ENCODE results near the gene HACL1. TPM values are rescaled to one million over a fixed set of nuclear protein-coding genes. Genes with fewer than 3 reads are reported as not detected.
"Not testable (repeated sequence)": the region's sequence is repeated elsewhere in the genome, so short reads cannot be mapped to it uniquely, and the experiment has no call there.

Gene HACL1
- total RNA-seq, 2 donors from 2014 or later, result 24.4 to 28.0 TPM

- no peak for ATAC-seq
- Mint-ChIP-seq H3K27me3 (no peaks in the 10 kb centered on the region), H3K4me3 (no peak overlapping the region), H3K36me3 (peaks cover 17% of the 10 kb centered on the region), H3K9me3 (peaks cover 7% of the 10 kb centered on the region), H3K27ac (no peak overlapping the region), H3K4me1 (ENCODE audit: low read depth in 2 of 2) (peaks cover 3 to 4% of the 10 kb centered on the region in 2 donors)
- DNase-seq (ENCODE audit: low spot score), result no peak
These were observed 14.7 kb upstream of the HACL1 start for GRCh38 chr3:15616053-15616452.

- Mint-ChIP-seq H3K4me3 (no peak overlapping the region), H3K4me1 (ENCODE audit: low read depth in 2 of 2) (peaks cover 3 to 4% of the 10 kb centered on the region in 2 donors), H3K27me3 (no peaks in the 10 kb centered on the region), H3K9me3 (peaks cover 5% of the 10 kb centered on the region), H3K27ac (no peak overlapping the region), H3K36me3 (peaks cover 10% of the 10 kb centered on the region)
- DNase-seq (ENCODE audit: low spot score), result no peak
- no peak for ATAC-seq
These were observed 13.6 kb upstream of the HACL1 start for GRCh38 chr3:15614958-15615357.

DNA sequence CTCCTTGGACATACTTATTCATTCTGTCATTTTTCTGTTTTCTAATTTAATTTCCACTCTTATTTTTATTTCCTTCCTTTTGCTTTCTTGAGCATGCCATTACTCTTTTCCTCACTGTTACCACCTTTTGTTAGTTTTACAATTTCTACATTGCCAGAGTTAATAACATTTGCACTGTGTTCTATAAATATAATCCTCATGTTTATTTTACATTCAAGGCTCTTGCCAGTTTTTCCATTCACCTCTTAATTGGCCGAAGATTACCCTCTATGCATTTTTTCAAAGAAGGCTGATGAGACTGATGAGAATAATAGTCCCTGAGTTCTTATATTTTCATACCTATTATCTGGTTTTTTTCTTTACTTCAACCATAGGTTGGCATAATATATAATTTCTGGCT lies 10.6 kb upstream of the HACL1 start:
- Mint-ChIP-seq H3K4me3 (no peak overlapping the region), H3K9me3 (no peaks in the 10 kb centered on the region), H3K27me3 (no peaks in the 10 kb centered on the region), H3K4me1 (ENCODE audit: low read depth in 2 of 2) (peaks cover 3 to 4% of the 10 kb centered on the region in 2 donors), H3K27ac (no peak overlapping the region), H3K36me3 (no peaks in the 10 kb centered on the region)
- DNase-seq (ENCODE audit: low spot score), result no peak
- no peak for ATAC-seq

DNA sequence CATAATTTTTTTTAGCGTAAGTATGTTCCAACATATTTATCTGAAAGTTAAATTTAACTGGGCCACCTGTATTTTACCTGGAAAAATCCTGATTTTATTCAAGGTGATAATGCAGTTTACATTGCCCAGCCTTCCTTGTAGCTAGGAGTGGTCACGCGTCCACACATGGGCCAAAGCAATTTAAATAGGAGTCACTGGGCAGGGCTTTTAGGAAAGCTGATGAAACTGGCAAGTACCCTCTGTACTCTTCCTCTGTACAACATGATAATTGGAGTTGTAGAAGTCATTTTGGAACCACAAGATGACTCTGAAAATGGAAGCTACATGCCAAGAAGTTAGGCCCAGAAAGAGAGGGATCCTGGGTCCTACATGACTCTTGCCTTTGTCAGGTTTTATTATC lies 9.6 kb upstream of the HACL1 start:
- H3K9me3 Mint-ChIP-seq, result no peaks in the 10 kb centered on the region
- no peak overlapping the region for H3K27ac Mint-ChIP-seq
- ATAC-seq (no peak), DNase-seq (ENCODE audit: low spot score) (no peak)
- H3K27me3 Mint-ChIP-seq, result no peaks in the 10 kb centered on the region
- H3K4me1 Mint-ChIP-seq (ENCODE audit: low read depth in 2 of 2), result peaks cover 4% of the 10 kb centered on the region in 2 donors
- no peaks in the 10 kb centered on the region for H3K36me3 Mint-ChIP-seq
- no peak overlapping the region for H3K4me3 Mint-ChIP-seq

- Mint-ChIP-seq H3K36me3 (no peaks in the 10 kb centered on the region), H3K27me3 (no peaks in the 10 kb centered on the region), H3K4me3 (no peak overlapping the region), H3K27ac (no peak overlapping the region), H3K4me1 (ENCODE audit: low read depth in 2 of 2) (peaks cover 4 to 6% of the 10 kb centered on the region in 2 donors), H3K9me3 (no peaks in the 10 kb centered on the region)
- no peak for DNase-seq (ENCODE audit: low spot score)
- ATAC-seq, result no peak
These were observed 8.9 kb upstream of the HACL1 start for GRCh38 chr3:15610082-15610759.

DNA sequence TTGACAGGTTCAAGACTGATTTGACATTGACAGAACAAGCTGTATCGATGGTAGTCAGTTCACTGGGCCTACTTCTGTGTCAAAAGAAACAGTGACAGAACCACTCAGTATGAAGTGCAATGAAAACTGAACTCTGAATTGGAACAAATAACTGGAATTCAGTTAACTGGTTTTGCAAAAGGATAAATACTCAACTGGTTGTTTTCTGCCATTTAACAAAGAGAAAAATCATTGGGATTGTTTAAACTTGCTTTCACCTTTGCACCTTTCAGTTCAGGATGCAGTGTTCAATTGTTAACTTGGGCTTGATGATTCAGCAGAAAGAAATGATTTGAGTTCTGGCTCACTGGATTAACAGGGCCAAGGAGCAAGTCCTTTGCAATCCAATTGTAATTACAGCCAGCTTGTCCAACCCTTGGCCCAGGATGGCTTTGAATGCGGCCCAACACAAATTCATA lies 5.1 kb upstream of the HACL1 start:
- no peaks in the 10 kb centered on the region for H3K27me3 Mint-ChIP-seq
- peaks cover 4% of the 10 kb centered on the region for H3K36me3 Mint-ChIP-seq

GRCh38 chr3:15604584-15604983 lies 3.2 kb upstream of the HACL1 start:
- ATAC-seq; H3K9me3 Mint-ChIP-seq; H3K36me3 Mint-ChIP-seq; H3K27ac Mint-ChIP-seq; H3K27me3 Mint-ChIP-seq; H3K4me3 Mint-ChIP-seq; DNase-seq (ENCODE audit: low spot score): not testable (repeated sequence)
- H3K4me1 Mint-ChIP-seq (ENCODE audit: low read depth in 2 of 2), result peaks cover 36 to 37% of the 10 kb centered on the region in 2 donors

More for the DNA sequence above, 5.1 kb upstream of the HACL1 start:
- H3K4me3 Mint-ChIP-seq, result no peak overlapping the region
- H3K9me3 Mint-ChIP-seq, result no peaks in the 10 kb centered on the region
- peak overlapping the region in 1 of 2 donors; percentile 62 for H3K27ac Mint-ChIP-seq
- peaks cover 17 to 20% of the 10 kb centered on the region in 2 donors for H3K4me1 Mint-ChIP-seq (ENCODE audit: low read depth in 2 of 2)
- DNase-seq (ENCODE audit: low spot score) (no peak), ATAC-seq (no peak)

- DNase-seq (ENCODE audit: low spot score); H3K9me3 Mint-ChIP-seq; ATAC-seq; H3K27me3 Mint-ChIP-seq: not testable (repeated sequence)
- Mint-ChIP-seq H3K27ac (peak overlapping the region; percentile 96 to 98), H3K4me1 (ENCODE audit: low read depth in 2 of 2) (peaks cover 40 to 46% of the 10 kb centered on the region in 2 donors), H3K36me3 (peaks cover 14% of the 10 kb centered on the region), H3K4me3 (peak overlapping the region; percentile 100)
These were observed 1.4 kb upstream of the HACL1 start for GRCh38 chr3:15602816-15603215.

GRCh38 chr3:15602146-15602536 lies 772 bp upstream of the HACL1 start:
- Mint-ChIP-seq H3K36me3 (peaks cover 21% of the 10 kb centered on the region), H3K4me3 (peak overlapping the region; percentile 100), H3K27ac (peak overlapping the region; percentile 96 to 98), H3K9me3 (no peaks in the 10 kb centered on the region), H3K4me1 (ENCODE audit: low read depth in 2 of 2) (peaks cover 40 to 49% of the 10 kb centered on the region in 2 donors), H3K27me3 (no peaks in the 10 kb centered on the region)
- no peak for DNase-seq (ENCODE audit: low spot score)
- ATAC-seq, result peak in 1 of 2 donors; percentile 1

DNA sequence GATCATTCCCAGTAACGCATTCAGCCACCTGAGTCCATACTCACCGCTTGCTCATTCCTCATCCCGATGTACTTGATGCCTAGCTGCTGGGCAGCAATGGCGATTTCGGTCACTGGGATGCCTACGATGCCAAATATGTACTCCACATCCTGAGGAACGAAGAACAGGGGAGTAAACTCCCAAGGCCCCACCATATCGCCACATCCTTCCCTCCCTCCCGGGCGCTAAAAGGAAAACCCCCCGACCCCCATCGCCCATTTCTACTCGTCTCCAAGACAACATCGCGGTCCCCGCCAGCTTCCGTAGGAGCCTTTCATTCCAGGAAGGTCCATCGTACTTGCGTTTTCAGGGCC lies 347 bp downstream of the HACL1 start:
- peak; percentile 0 for ATAC-seq
- H3K36me3 Mint-ChIP-seq, result peaks cover 23% of the 10 kb centered on the region
- H3K27ac Mint-ChIP-seq, result peak overlapping the region; percentile 96 to 98
- peak overlapping the region; percentile 100 for H3K4me3 Mint-ChIP-seq
- H3K4me1 Mint-ChIP-seq (ENCODE audit: low read depth in 2 of 2), result peaks cover 40 to 47% of the 10 kb centered on the region in 2 donors
- no peaks in the 10 kb centered on the region for H3K9me3 Mint-ChIP-seq
- DNase-seq (ENCODE audit: low spot score), result no peak
- H3K27me3 Mint-ChIP-seq, result no peaks in the 10 kb centered on the region

DNA sequence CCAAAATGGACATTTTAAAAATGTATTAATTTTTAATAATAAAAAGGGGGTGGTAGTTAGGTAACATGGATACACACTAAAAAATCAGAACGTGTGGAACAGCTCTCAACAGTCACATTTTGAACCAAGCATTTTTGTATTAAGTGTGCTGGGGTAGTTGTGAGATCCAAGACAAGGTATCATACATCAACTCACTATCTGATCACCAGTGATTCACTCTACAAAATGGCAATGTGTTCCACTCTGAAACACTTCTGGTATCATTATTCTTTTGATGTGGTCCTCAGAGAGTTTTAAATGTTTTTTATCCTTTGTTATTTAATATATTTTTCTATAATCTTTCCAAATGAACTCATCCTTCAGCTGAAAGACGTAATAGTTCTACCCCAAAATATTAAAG lies 5.4 kb downstream of the HACL1 start:
- no peak overlapping the region for H3K27ac Mint-ChIP-seq
- no peaks in the 10 kb centered on the region for H3K9me3 Mint-ChIP-seq
- no peaks in the 10 kb centered on the region for H3K27me3 Mint-ChIP-seq
- DNase-seq (ENCODE audit: low spot score), result no peak
- H3K4me3 Mint-ChIP-seq, result no peak overlapping the region
- H3K4me1 Mint-ChIP-seq (ENCODE audit: low read depth in 2 of 2), result peaks cover 18 to 24% of the 10 kb centered on the region in 2 donors
- ATAC-seq, result no peak
- peaks cover 19% of the 10 kb centered on the region for H3K36me3 Mint-ChIP-seq

DNA sequence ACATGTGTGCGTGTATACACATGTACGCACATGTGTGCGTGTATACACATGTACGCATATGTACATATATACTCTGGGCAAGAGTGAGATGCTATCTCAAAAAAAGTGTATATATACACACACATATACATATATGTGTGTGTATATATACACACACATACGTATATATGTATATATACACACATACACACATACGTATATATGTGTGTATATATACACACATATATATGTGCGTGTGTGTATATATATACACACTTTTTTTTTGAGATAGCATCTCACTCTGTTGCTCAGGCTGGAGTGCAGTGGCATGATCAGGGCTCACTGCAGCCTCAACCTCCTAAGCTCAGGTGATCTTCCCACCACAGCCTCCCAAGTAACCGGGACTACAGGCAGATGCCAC lies 8.4 kb downstream of the HACL1 start:
- H3K9me3 Mint-ChIP-seq, result no peaks in the 10 kb centered on the region
- peaks cover 0 to 3% of the 10 kb centered on the region in 2 donors for H3K4me1 Mint-ChIP-seq (ENCODE audit: low read depth in 2 of 2)
- no peaks in the 10 kb centered on the region for H3K27me3 Mint-ChIP-seq
- no peak overlapping the region for H3K27ac Mint-ChIP-seq
- DNase-seq (ENCODE audit: low spot score) (no peak), ATAC-seq (no peak)
- no peak overlapping the region for H3K4me3 Mint-ChIP-seq
- H3K36me3 Mint-ChIP-seq, result peaks cover 10% of the 10 kb centered on the region

DNA sequence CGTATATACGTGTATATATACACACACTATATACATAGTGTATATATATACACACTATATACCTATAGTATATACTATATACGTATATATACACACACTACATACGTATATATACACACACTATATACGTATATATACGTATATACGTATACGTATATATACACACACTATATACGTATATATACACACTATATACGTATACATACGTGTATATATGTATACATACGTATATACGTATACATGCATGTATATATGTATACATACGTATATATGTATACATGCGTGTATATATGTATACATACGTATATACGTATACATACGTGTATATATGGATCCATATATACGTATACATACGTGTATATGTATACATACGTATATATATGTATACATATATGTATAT lies 9.4 kb downstream of the HACL1 start:
- no peaks in the 10 kb centered on the region for H3K4me1 Mint-ChIP-seq (ENCODE audit: low read depth in 2 of 2)
- DNase-seq (ENCODE audit: low spot score) (no peak), ATAC-seq (no peak)
- no peaks in the 10 kb centered on the region for H3K27me3 Mint-ChIP-seq
- no peak overlapping the region for H3K27ac Mint-ChIP-seq
- no peaks in the 10 kb centered on the region for H3K9me3 Mint-ChIP-seq
- H3K4me3 Mint-ChIP-seq, result no peak overlapping the region
- H3K36me3 Mint-ChIP-seq, result peaks cover under 1% of the 10 kb centered on the region

DNA sequence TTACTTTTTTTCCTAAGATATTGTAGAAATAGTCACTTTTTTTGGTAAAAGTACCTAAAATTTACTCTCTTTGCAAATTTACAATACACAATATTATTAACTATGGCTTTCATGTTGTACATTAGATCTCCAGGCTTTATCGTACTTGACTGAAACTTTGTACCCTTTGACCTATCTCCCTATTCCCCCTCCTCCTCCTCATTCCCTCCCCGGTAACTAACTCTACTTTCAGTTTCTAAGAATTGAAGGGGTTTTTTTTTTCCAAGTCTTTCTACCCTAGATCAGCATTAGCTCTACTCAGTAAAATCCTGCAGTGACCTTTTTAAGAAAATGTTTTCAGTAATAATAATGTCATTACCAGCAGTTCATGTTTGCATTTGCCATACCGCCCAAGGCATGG lies 10.1 kb downstream of the HACL1 start:
- Mint-ChIP-seq H3K4me3 (no peak overlapping the region), H3K27me3 (no peaks in the 10 kb centered on the region), H3K36me3 (peaks cover 5% of the 10 kb centered on the region), H3K27ac (no peak overlapping the region), H3K9me3 (no peaks in the 10 kb centered on the region), H3K4me1 (ENCODE audit: low read depth in 2 of 2) (no peaks in the 10 kb centered on the region)
- DNase-seq (ENCODE audit: low spot score), result no peak
- ATAC-seq, result no peak
